Lung microvascular endothelial cell (primary cell): ENCODE measurements around the gene DCHS1. TPM values are rescaled to one million over a fixed set of nuclear protein-coding genes. Genes with fewer than 3 reads are reported as not detected.

Experiments used
- total RNA-seq: library from RNA; depleted of rRNA; stranded (reverse); fragments of >200 nt; gene quantifications from 2 replicates; pipeline ENCODE4 v1.2.1, GENCODE V29; 2014

Gene DCHS1
- total RNA-seq, 1 donor from 2014 or later, result 46.2 TPM

Other genes with a start within 250 kb of the DCHS1 start
- gene APBB1, start 236.7 kb downstream of the DCHS1 start, total RNA-seq, result 26.6 and 29.2 TPM in 2 replicates
- 0.22 TPM in 1 of 2 replicates, not detected in the other for gene HPX, start 214.8 kb downstream of the DCHS1 start, total RNA-seq
- 15.3 and 21.6 TPM in 2 replicates for gene TRIM3, start 181.9 kb downstream of the DCHS1 start, total RNA-seq
- gene ARFIP2, start 174.5 kb downstream of the DCHS1 start, total RNA-seq, result 27.6 and 27.7 TPM in 2 replicates
- gene TIMM10B, start 174.3 kb downstream of the DCHS1 start, total RNA-seq, result 16.3 and 28.6 TPM in 2 replicates
- 0.65 and 1.6 TPM in 2 replicates for gene DNHD1, start 158.5 kb downstream of the DCHS1 start, total RNA-seq
- 6.1 and 10.3 TPM in 2 replicates for gene RRP8, start 52.2 kb downstream of the DCHS1 start, total RNA-seq
- 95.9 and 109 TPM in 2 replicates for gene ILK, start 52.0 kb downstream of the DCHS1 start, total RNA-seq
- 27.7 and 34.1 TPM in 2 replicates for gene TAF10, start 43.6 kb downstream of the DCHS1 start, total RNA-seq
- gene TPP1, start 36.4 kb downstream of the DCHS1 start, total RNA-seq, result 61.2 and 69.2 TPM in 2 replicates
- 44.7 and 47.4 TPM in 2 replicates for gene MRPL17, start 27.5 kb upstream of the DCHS1 start, total RNA-seq
- gene OR2AG2, start 116.2 kb upstream of the DCHS1 start, total RNA-seq, result under 0.01 and 0.20 TPM in 2 replicates
- gene OR2AG1, start 127.2 kb upstream of the DCHS1 start, total RNA-seq, result not detected in 2 replicates
- under 0.01 TPM in 2 replicates for gene OR6A2, start 143.9 kb upstream of the DCHS1 start, total RNA-seq
- gene OR10A5, start 189.9 kb upstream of the DCHS1 start, total RNA-seq, result not detected in 2 replicates
- gene OR10A2, start 207.2 kb upstream of the DCHS1 start, total RNA-seq, result not detected in 2 replicates
- not detected in 2 replicates for gene OR10A4, start 220.8 kb upstream of the DCHS1 start, total RNA-seq
- gene OR2D2, start 236.7 kb upstream of the DCHS1 start, total RNA-seq, result under 0.01 TPM in 1 of 2 replicates, not detected in the other